SK-N-SH treated with all-trans-retinoic acid at 6 μM for 48 hours (cell line): ENCODE data around the gene HLA-DPA1.

Experiments used
- ATAC-seq: fragments of 200-7000 bp; cut with Tn5 transposase; 3 replicates; pipeline ENCODE4 v1.9.1; 2020; ENCODE audit warnings: mild to moderate bottlenecking, moderate library complexity
- ARNTL ChIP-seq: fragments of 450-650 bp; formaldehyde crosslinking; IDR thresholded peaks from 2 replicates; pipeline ENCODE4 v1.5.0; 2020; ENCODE audit warnings: low read depth, mild to moderate bottlenecking, moderate library complexity, borderline replicate concordance
- BACH2 ChIP-seq: fragments of 250-450 bp; sonication (Bioruptor Pico); IDR thresholded peaks from 2 replicates; pipeline ENCODE4 v1.9.0; 2021; ENCODE audit warnings: mild to moderate bottlenecking, borderline replicate concordance
- CREB5 ChIP-seq: fragments of 250-450 bp; sonication (Bioruptor Pico); IDR thresholded peaks from 2 replicates; pipeline ENCODE4 v1.5.1; 2020; ENCODE audit warnings: low read depth, mild to moderate bottlenecking, moderate library complexity
- CSDC2 ChIP-seq: fragments of 250-450 bp; sonication (Bioruptor Pico); IDR thresholded peaks from 2 replicates; pipeline ENCODE4 v1.5.0; 2020; ENCODE audit warnings: mild to moderate bottlenecking, moderate library complexity
- CSRNP3 ChIP-seq: fragments of 250-450 bp; sonication (Bioruptor Pico); IDR thresholded peaks from 2 replicates; pipeline ENCODE4 v1.5.1; 2021; ENCODE audit warnings: mild to moderate bottlenecking, moderate library complexity
- GLIS3 ChIP-seq: fragments of 250-450 bp; sonication (Bioruptor Pico); IDR thresholded peaks from 2 replicates; pipeline ENCODE4 v1.5.0; 2020; ENCODE audit warnings: mild to moderate bottlenecking, moderate library complexity
- ISL1 ChIP-seq: fragments of 250-450 bp; sonication (Bioruptor Pico); IDR thresholded peaks from 2 replicates; pipeline ENCODE4 v2.1.2; 2022; ENCODE audit warnings: mild to moderate bottlenecking, moderate library complexity
- OSR1 ChIP-seq: fragments of 250-450 bp; sonication (Bioruptor Pico); IDR thresholded peaks from 2 replicates; pipeline ENCODE4 v1.8.0; 2022; ENCODE audit warnings: moderate library complexity, mild to moderate bottlenecking, inconsistent platforms
- PATZ1 ChIP-seq: fragments of 250-450 bp; sonication (Bioruptor Pico); IDR thresholded peaks from 2 replicates; pipeline ENCODE4 v1.8.0; 2020; ENCODE audit warnings: mild to moderate bottlenecking, moderate library complexity, borderline replicate concordance
- PPARA ChIP-seq: fragments of 250-450 bp; sonication (Bioruptor Pico); IDR thresholded peaks from 2 replicates; pipeline ENCODE4 v1.5.0; 2020; ENCODE audit warnings: mild to moderate bottlenecking, borderline replicate concordance
- RARB ChIP-seq: fragments of 250-450 bp; sonication (Bioruptor Pico); IDR thresholded peaks from 2 replicates; pipeline ENCODE4 v1.8.0; 2021; ENCODE audit warnings: mild to moderate bottlenecking, moderate library complexity
- SNAI2 ChIP-seq: fragments of 250-450 bp; sonication (Bioruptor Pico); IDR thresholded peaks from 2 replicates; pipeline ENCODE4 v1.5.0; 2020; ENCODE audit warnings: mild to moderate bottlenecking, moderate library complexity
- TCF4 ChIP-seq: fragments of 250-450 bp; sonication (Bioruptor Pico); IDR thresholded peaks from 2 replicates; pipeline ENCODE4 v1.8.0; 2021; ENCODE audit warnings: mild to moderate bottlenecking, moderate library complexity, borderline replicate concordance
- TOX ChIP-seq: fragments of 250-450 bp; sonication (Bioruptor Pico); IDR thresholded peaks from 2 replicates; pipeline ENCODE4 v1.8.0; 2021; ENCODE audit warnings: mild to moderate bottlenecking, moderate library complexity, borderline replicate concordance
- TSHZ2 ChIP-seq: fragments of 250-450 bp; sonication (Bioruptor Pico); IDR thresholded peaks from 2 replicates; pipeline ENCODE4 v1.5.0; 2020; ENCODE audit warnings: mild to moderate bottlenecking, moderate library complexity
- ZC3H10 ChIP-seq: fragments of 250-450 bp; sonication (Bioruptor Pico); IDR thresholded peaks from 2 replicates; pipeline ENCODE4 v1.5.1; 2021; ENCODE audit warnings: mild to moderate bottlenecking, moderate library complexity
- ZFP30 ChIP-seq: fragments of 450-650 bp; formaldehyde crosslinking; IDR thresholded peaks from 2 replicates; pipeline ENCODE4 v1.5.0; 2022; ENCODE audit warnings: mild to moderate bottlenecking, moderate library complexity
- ZNF70 ChIP-seq: fragments of 450-650 bp; formaldehyde crosslinking; IDR thresholded peaks from 2 replicates; pipeline ENCODE4 v1.5.0; 2020; ENCODE audit warnings: mild to moderate bottlenecking, moderate library complexity
- ZNF8 ChIP-seq: fragments of 450-650 bp; formaldehyde crosslinking; IDR thresholded peaks from 2 replicates; pipeline ENCODE4 v1.5.0; 2020; ENCODE audit warnings: mild to moderate bottlenecking, moderate library complexity

Gene HLA-DPA1

GRCh38 chr6:33061987-33062386 is 11.5 kb downstream of the HLA-DPA1 start (continued):
- no peak for TF ChIP-seq CSRNP3 (CRISPR knock-in tag)

- TF ChIP-seq CSRNP3 (CRISPR knock-in tag) (no peak), CREB5 (CRISPR knock-in tag) (no peak), TOX (no peak), ZNF70 (CRISPR knock-in tag) (no peak), CSDC2 (no peak), ZFP30 (CRISPR knock-in tag) (no peak), TSHZ2 (CRISPR knock-in tag) (no peak), BACH2 (CRISPR knock-in tag) (no peak), ZC3H10 (CRISPR knock-in tag) (no peak), ISL1 (CRISPR knock-in tag) (no peak), PPARA (no peak), SNAI2 (CRISPR knock-in tag) (no peak)
- no peak for ATAC-seq
Measured at GRCh38 chr6:33057222-33058150, 16.0 kb downstream of the HLA-DPA1 start.

GRCh38 chr6:33053230-33053629 is 20.2 kb downstream of the HLA-DPA1 start:
- ATAC-seq = no peak
- no peak for TF ChIP-seq ARNTL (CRISPR knock-in tag)
- TF ChIP-seq CSRNP3 (CRISPR knock-in tag) = no peak
- TF ChIP-seq ZNF8 (CRISPR knock-in tag) = no peak
- TF ChIP-seq PATZ1 (CRISPR knock-in tag) = no peak
- no peak for TF ChIP-seq ZNF70 (CRISPR knock-in tag)
- TF ChIP-seq ISL1 (CRISPR knock-in tag) = no peak
- TF ChIP-seq OSR1 (CRISPR knock-in tag) = no peak
- no peak for TF ChIP-seq GLIS3 (CRISPR knock-in tag)
- TF ChIP-seq PPARA = no peak
- no peak for TF ChIP-seq TCF4 (CRISPR knock-in tag)
- no peak for TF ChIP-seq CREB5 (CRISPR knock-in tag)
- no peak for TF ChIP-seq TOX
- TF ChIP-seq RARB (CRISPR knock-in tag) = no peak
- TF ChIP-seq TSHZ2 (CRISPR knock-in tag) = no peak
- no peak for TF ChIP-seq SNAI2 (CRISPR knock-in tag)
